ENCODE results near the gene SPRR2D. TPM values are rescaled to one million over a fixed set of nuclear protein-coding genes. Genes with fewer than 3 reads are reported as not detected.

Gene SPRR2D
- total RNA-seq, 4 donors from 2014 or later: not detected

DNA sequence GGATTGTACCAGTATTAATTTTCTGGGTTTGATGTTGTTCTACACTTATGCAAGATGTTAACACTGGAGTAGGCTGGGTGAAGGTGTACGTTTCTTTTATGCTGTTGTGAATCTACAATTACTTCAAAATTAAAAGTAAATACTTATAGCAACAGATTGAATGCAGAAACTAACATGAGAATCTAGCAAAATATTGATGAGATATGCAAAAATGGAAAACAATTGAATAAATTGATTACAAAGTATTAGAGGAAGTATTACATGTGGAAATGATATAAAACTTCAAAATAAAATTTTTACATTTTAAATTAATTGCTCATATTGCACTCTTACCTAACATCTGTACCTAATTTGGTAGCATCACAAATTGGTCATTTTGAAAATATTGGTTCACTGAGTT lies 45.1 kb downstream of the SPRR2D start:
- Histone ChIP-seq H3K27ac (no peak overlapping the region), H3K4me3 (no peak overlapping the region)
- no peak for TF ChIP-seq POLR2A (IDR thresholded peaks at IDR 0.05)
- TF ChIP-seq, protein P1, sequence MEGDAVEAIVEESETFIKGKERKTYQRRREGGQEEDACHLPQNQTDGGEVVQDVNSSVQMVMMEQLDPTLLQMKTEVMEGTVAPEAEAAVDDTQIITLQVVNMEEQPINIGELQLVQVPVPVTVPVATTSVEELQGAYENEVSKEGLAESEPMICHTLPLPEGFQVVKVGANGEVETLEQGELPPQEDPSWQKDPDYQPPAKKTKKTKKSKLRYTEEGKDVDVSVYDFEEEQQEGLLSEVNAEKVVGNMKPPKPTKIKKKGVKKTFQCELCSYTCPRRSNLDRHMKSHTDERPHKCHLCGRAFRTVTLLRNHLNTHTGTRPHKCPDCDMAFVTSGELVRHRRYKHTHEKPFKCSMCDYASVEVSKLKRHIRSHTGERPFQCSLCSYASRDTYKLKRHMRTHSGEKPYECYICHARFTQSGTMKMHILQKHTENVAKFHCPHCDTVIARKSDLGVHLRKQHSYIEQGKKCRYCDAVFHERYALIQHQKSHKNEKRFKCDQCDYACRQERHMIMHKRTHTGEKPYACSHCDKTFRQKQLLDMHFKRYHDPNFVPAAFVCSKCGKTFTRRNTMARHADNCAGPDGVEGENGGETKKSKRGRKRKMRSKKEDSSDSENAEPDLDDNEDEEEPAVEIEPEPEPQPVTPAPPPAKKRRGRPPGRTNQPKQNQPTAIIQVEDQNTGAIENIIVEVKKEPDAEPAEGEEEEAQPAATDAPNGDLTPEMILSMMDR (IDR thresholded peaks at IDR 0.05): no peak

GRCh38 chr1:152993186-152993585 lies 47.7 kb downstream of the SPRR2D start:
- H3K4me3 ChIP-seq: no peak overlapping the region
- H3K4me1 ChIP-seq: no peaks in the 10 kb centered on the region
- H3K27me3 ChIP-seq: no peaks in the 10 kb centered on the region
- no peak for DNase-seq
- TF ChIP-seq, protein P1 (IDR thresholded peaks at IDR 0.05): no peak
- TF ChIP-seq POLR2A (IDR thresholded peaks at IDR 0.05): no peak
- no peaks in the 10 kb centered on the region for H3K36me3 ChIP-seq
- no peaks in the 10 kb centered on the region for H3K9me3 ChIP-seq
- no peak overlapping the region for H3K27ac ChIP-seq

More for the DNA sequence above, 45.1 kb downstream of the SPRR2D start:
- Histone ChIP-seq H3K36me3 (no peaks in the 10 kb centered on the region), H3K9me3 (no peaks in the 10 kb centered on the region), H3K4me1 (no peaks in the 10 kb centered on the region), H3K27me3 (no peaks in the 10 kb centered on the region)
- no peak for DNase-seq

Small RNA genes lying within 50 kb of the gene (small RNA-seq; reads per million reads assigned to genes)
- gene AL356867.1 (0 reads per million in 2 donors), gene RF00322 (0 reads per million in 2 donors)

Other genes with a start within 250 kb of the SPRR2D start
- gene LCE1D, start 244.4 kb downstream of the SPRR2D start, total RNA-seq: not detected
- not detected for gene LCE1C, start 234.5 kb downstream of the SPRR2D start, total RNA-seq
- not detected for gene LCE1B, start 229.1 kb downstream of the SPRR2D start, total RNA-seq
- gene LCE1A, start 213.6 kb downstream of the SPRR2D start, total RNA-seq: not detected
- gene LCE6A, start 198.3 kb downstream of the SPRR2D start, total RNA-seq: not detected
- not detected for gene LCE7A, start 181.1 kb downstream of the SPRR2D start, total RNA-seq
- not detected for gene SMCP, start 162.8 kb downstream of the SPRR2D start, total RNA-seq
- not detected for gene IVL, start 132.6 kb downstream of the SPRR2D start, total RNA-seq
- gene SPRR5, start 93.9 kb downstream of the SPRR2D start, total RNA-seq: not detected
- not detected for gene SPRR4, start 70.5 kb downstream of the SPRR2D start, total RNA-seq
- gene SPRR1A, start 57.0 kb downstream of the SPRR2D start, total RNA-seq: not detected
- 1 to 10 TPM in 1 of 4 donors, not detected in 3; 4.4 TPM for gene SPRR3, start 39.4 kb downstream of the SPRR2D start, total RNA-seq
- gene SPRR1B, start 9.9 kb downstream of the SPRR2D start, total RNA-seq: not detected
- gene SPRR2A, start 16.4 kb upstream of the SPRR2D start, total RNA-seq: not detected
- not detected for gene SPRR2B, start 30.5 kb upstream of the SPRR2D start, total RNA-seq
- not detected for gene SPRR2E, start 53.4 kb upstream of the SPRR2D start, total RNA-seq
- not detected for gene SPRR2F, start 72.4 kb upstream of the SPRR2D start, total RNA-seq
- gene SPRR2G, start 109.8 kb upstream of the SPRR2D start, total RNA-seq: not detected
- gene LELP1, start 162.3 kb upstream of the SPRR2D start, total RNA-seq: not detected
- not detected for gene PRR9, start 176.5 kb upstream of the SPRR2D start, total RNA-seq
- not detected for gene LORICRIN, start 218.6 kb upstream of the SPRR2D start, total RNA-seq

All from Peyer's patch (tissue), 4 donors.